Peyer's patch (tissue), 4 donors: ENCODE data around the gene SLC4A2. TPM values are rescaled to one million over a fixed set of nuclear protein-coding genes. Genes with fewer than 3 reads are reported as not detected.

Source experiments
- DNase-seq, 3 donors: peaks; one replicate each; pipeline ENCODE4 v3.0.0-alpha.2; 2017 to 2019
- H3K27ac ChIP-seq, 4 donors: fragments of 200-600 bp; sonication (generic); one replicate each; pipeline ENCODE4 v1.5.1; 2016 to 2019
- H3K27me3 ChIP-seq, 2 donors: fragments of 200-600 bp; sonication (generic); one replicate each; pipeline ENCODE4 v1.5.1; 2019
- H3K36me3 ChIP-seq, 3 donors: fragments of 200-600 bp; sonication (generic); one replicate each; pipeline ENCODE4 v1.5.1; 2016 to 2019
- H3K4me1 ChIP-seq, 4 donors: fragments of 200-600 bp; sonication (generic); one replicate each; pipeline ENCODE4 v1.5.1; 2016 to 2019
- H3K4me3 ChIP-seq, 4 donors: fragments of 200-600 bp; sonication (generic); 1 replicate in 3 of 4; 2 replicates in 1 of 4; pipeline ENCODE4 v1.5.1; 2016 to 2019; ENCODE audit warnings: mild to moderate bottlenecking in 1 of 4
- H3K9me3 ChIP-seq, 4 donors: fragments of 200-600 bp; sonication (generic); one replicate each; pipeline ENCODE4 v1.5.1; 2016 to 2019; ENCODE audit warnings: mild to moderate bottlenecking in 1 of 4
- CTCF ChIP-seq, 6 experiments: fragments of 450-650 bp in 4 of 6; fragments of 200-600 bp in 2 of 6; sonication (generic) in 1 of 6; IDR thresholded peaks; one replicate each; pipeline ENCODE4 v1.5.1; 2017 to 2019; ENCODE audit warnings: antibody characterized with exemption in 6 of 6, mild to moderate bottlenecking in 3 of 6, moderate library complexity in 1 of 6
- POLR2A ChIP-seq, 2 donors: fragments of 450-650 bp; IDR thresholded peaks; one replicate each; pipeline ENCODE4 v1.5.1; 2017; ENCODE audit warnings: antibody characterized with exemption in 2 of 2, mild to moderate bottlenecking in 2 of 2, moderate library complexity in 2 of 2
- total RNA-seq, 4 donors: library from RNA; depleted of rRNA; stranded (reverse); fragments of >200 nt; gene quantifications; one replicate each; pipeline ENCODE4 v1.1.0, GENCODE V29; 2016

The SLC4A2 gene
- total RNA-seq, 4 donors from 2014 or later, result 101 to 143 (median 121) TPM

- no peak for DNase-seq
- Histone ChIP-seq H3K9me3 (no peaks in the 10 kb centered on the region), H3K4me3 (no peak overlapping the region), H3K4me1 (peaks cover 4 to 26% (median 11%) of the 10 kb centered on the region in 4 donors), H3K27me3 (no peaks in the 10 kb centered on the region), H3K27ac (no peak overlapping the region), H3K36me3 (peaks cover 0 to 59% (median 0%) of the 10 kb centered on the region in 3 donors)
- TF ChIP-seq CTCF (IDR thresholded peaks at IDR 0.05) (no peak), POLR2A (IDR thresholded peaks at IDR 0.05) (no peak)
These were observed 5.6 kb downstream of the SLC4A2 start for GRCh38 chr7:151064993-151065392.

- Histone ChIP-seq H3K36me3 (peaks cover 0 to 64% (median 0%) of the 10 kb centered on the region in 3 donors), H3K9me3 (no peaks in the 10 kb centered on the region), H3K4me3 (no peak overlapping the region), H3K4me1 (peaks cover 4 to 22% (median 7%) of the 10 kb centered on the region in 4 donors), H3K27me3 (no peaks in the 10 kb centered on the region), H3K27ac (no peak overlapping the region)
- DNase-seq, result no peak
- TF ChIP-seq POLR2A (IDR thresholded peaks at IDR 0.05) (no peak), CTCF (IDR thresholded peaks at IDR 0.05) (no peak)
These were observed 6.1 kb downstream of the SLC4A2 start for GRCh38 chr7:151065516-151065915.

- Histone ChIP-seq H3K27ac (no peak overlapping the region), H3K4me1 (peaks cover 0 to 13% (median under 1%) of the 10 kb centered on the region in 4 donors), H3K27me3 (no peaks in the 10 kb centered on the region), H3K36me3 (peaks cover 0 to 74% (median 0%) of the 10 kb centered on the region in 3 donors), H3K4me3 (no peak overlapping the region), H3K9me3 (no peaks in the 10 kb centered on the region)
- DNase-seq, result no peak
- TF ChIP-seq CTCF (IDR thresholded peaks at IDR 0.05) (no peak), POLR2A (IDR thresholded peaks at IDR 0.05) (no peak)
These were observed 7.0 kb downstream of the SLC4A2 start for GRCh38 chr7:151066273-151066974.

- Histone ChIP-seq H3K36me3 (peaks cover 0 to 89% (median 0%) of the 10 kb centered on the region in 3 donors), H3K27ac (no peak overlapping the region), H3K27me3 (no peaks in the 10 kb centered on the region), H3K4me1 (no peaks in the 10 kb centered on the region), H3K9me3 (no peaks in the 10 kb centered on the region), H3K4me3 (no peak overlapping the region)
- TF ChIP-seq POLR2A (IDR thresholded peaks at IDR 0.05) (no peak), CTCF (IDR thresholded peaks at IDR 0.05) (no peak)
- DNase-seq, result no peak
These were observed 8.8 kb downstream of the SLC4A2 start for GRCh38 chr7:151068069-151068773.

- no peak for DNase-seq
- Histone ChIP-seq H3K9me3 (no peaks in the 10 kb centered on the region), H3K4me1 (no peaks in the 10 kb centered on the region), H3K4me3 (no peak overlapping the region), H3K27me3 (no peaks in the 10 kb centered on the region), H3K27ac (no peak overlapping the region), H3K36me3 (peaks cover 0 to 96% (median 0%) of the 10 kb centered on the region in 3 donors)
- no peak for TF ChIP-seq POLR2A (IDR thresholded peaks at IDR 0.05)
- TF ChIP-seq CTCF (IDR thresholded peaks at IDR 0.05), result no peak
These were observed 10.6 kb downstream of the SLC4A2 start for GRCh38 chr7:151069841-151070573.
